Upper lobe of left lung (tissue), 6 donors: Measurements from ENCODE around the gene ZYG11B. TPM values are rescaled to one million over a fixed set of nuclear protein-coding genes. Genes with fewer than 3 reads are reported as not detected.

ENCODE experiments used
- ATAC-seq, 2 donors: fragments of 200-7000 bp; cut with Tn5 transposase; one replicate each; pipeline ENCODE4 v1.9.1; 2022; ENCODE audit warnings: mild to moderate bottlenecking in 2 of 2, moderate library complexity in 2 of 2; ENCODE audit not compliant: low FRiP score in 2 of 2
- DNase-seq, 2 donors: peaks; one replicate each; pipeline ENCODE4 v3.0.0-alpha.2; 2019 to 2020
- H3K27ac ChIP-seq, 4 donors: fragments of 200-600 bp; sonication (generic); one replicate each; pipeline ENCODE4 v1.5.1; 2016 to 2019
- H3K27me3 ChIP-seq, 4 donors: fragments of 200-600 bp; sonication (generic); one replicate each; pipeline ENCODE4 v1.5.1; 2017 to 2019
- H3K36me3 ChIP-seq, 4 donors: fragments of 200-600 bp; sonication (generic); one replicate each; pipeline ENCODE4 v1.5.1; 2016 to 2019
- H3K4me1 ChIP-seq, 4 donors: fragments of 200-600 bp; sonication (generic); one replicate each; pipeline ENCODE4 v1.5.1; 2018 to 2019
- H3K4me3 ChIP-seq, 4 donors: fragments of 200-600 bp; sonication (generic); one replicate each; pipeline ENCODE4 v1.5.1; 2017 to 2019; ENCODE audit warnings: mild to moderate bottlenecking in 2 of 4, moderate library complexity in 1 of 4
- H3K9me3 ChIP-seq, 4 donors: fragments of 200-600 bp; sonication (generic); one replicate each; pipeline ENCODE4 v1.5.1; 2018 to 2019
- EP300 ChIP-seq, 4 donors: sonication (generic); formaldehyde crosslinking; IDR thresholded peaks; one replicate each; pipeline ENCODE4 v1.5.1; 2017; ENCODE audit warnings: antibody characterized with exemption in 4 of 4, control low read depth in 2 of 4
- POLR2A ChIP-seq, 4 donors: fragments of 450-650 bp; IDR thresholded peaks; one replicate each; pipeline ENCODE4 v1.5.1; 2016 to 2017; ENCODE audit warnings: antibody characterized with exemption in 4 of 4, mild to moderate bottlenecking in 2 of 4
- POLR2AphosphoS5 ChIP-seq, 2 donors: sonication (generic); formaldehyde crosslinking; IDR thresholded peaks; one replicate each; pipeline ENCODE4 v1.5.1; 2017; ENCODE audit warnings: antibody characterized with exemption in 2 of 2
- WGBS, 2 donors: methylation state at CpG; one replicate each; pipeline ENCODE4 v1.1.5; 2017 to 2018; 5-methylcytosine and 5-hydroxymethylcytosine counted together
- total RNA-seq, 6 donors: library from RNA; depleted of rRNA in 4 of 6; stranded (reverse); fragments of >200 nt in 4 of 6; gene quantifications; one replicate each; pipeline versions ENCODE4 v1.1.0 to v1.2.1, GENCODE V29; 2016 to 2021
- TF ChIP-seq, protein P1 (sequence below), 6 experiments: fragments of 450-650 bp in 4 of 6; fragments of 200-600 bp in 2 of 6; sonication (generic) in 2 of 6; IDR thresholded peaks; one replicate each; pipeline ENCODE4 v1.5.1; 2016 to 2019; ENCODE audit warnings: antibody characterized with exemption in 6 of 6
- donor health status: DM: no; HTN: no; CAD: no; lungs with moderate emphysema.
- donor health status: DM: no; HTN: yes; CAD: no; lungs with severe emphysema.

The ZYG11B gene
- total RNA-seq, 6 donors from 2014 or later: 23.0 to 37.2 (median 25.7) TPM

GRCh38 chr1:52723260-52723659, 3.0 kb upstream of the ZYG11B start:
- DNase-seq (no peak), ATAC-seq (no peak)
- Histone ChIP-seq H3K36me3 (no peaks in the 10 kb centered on the region), H3K27ac (no peak overlapping the region), H3K27me3 (no peaks in the 10 kb centered on the region), H3K4me1 (peaks cover 10 to 13% (median 12%) of the 10 kb centered on the region in 4 donors), H3K4me3 (no peak overlapping the region), H3K9me3 (no peaks in the 10 kb centered on the region)
- TF ChIP-seq POLR2AphosphoS5 (IDR thresholded peaks at IDR 0.05) (no peak), POLR2A (IDR thresholded peaks at IDR 0.05) (no peak), EP300 (IDR thresholded peaks at IDR 0.05) (no peak)
- TF ChIP-seq, protein P1, sequence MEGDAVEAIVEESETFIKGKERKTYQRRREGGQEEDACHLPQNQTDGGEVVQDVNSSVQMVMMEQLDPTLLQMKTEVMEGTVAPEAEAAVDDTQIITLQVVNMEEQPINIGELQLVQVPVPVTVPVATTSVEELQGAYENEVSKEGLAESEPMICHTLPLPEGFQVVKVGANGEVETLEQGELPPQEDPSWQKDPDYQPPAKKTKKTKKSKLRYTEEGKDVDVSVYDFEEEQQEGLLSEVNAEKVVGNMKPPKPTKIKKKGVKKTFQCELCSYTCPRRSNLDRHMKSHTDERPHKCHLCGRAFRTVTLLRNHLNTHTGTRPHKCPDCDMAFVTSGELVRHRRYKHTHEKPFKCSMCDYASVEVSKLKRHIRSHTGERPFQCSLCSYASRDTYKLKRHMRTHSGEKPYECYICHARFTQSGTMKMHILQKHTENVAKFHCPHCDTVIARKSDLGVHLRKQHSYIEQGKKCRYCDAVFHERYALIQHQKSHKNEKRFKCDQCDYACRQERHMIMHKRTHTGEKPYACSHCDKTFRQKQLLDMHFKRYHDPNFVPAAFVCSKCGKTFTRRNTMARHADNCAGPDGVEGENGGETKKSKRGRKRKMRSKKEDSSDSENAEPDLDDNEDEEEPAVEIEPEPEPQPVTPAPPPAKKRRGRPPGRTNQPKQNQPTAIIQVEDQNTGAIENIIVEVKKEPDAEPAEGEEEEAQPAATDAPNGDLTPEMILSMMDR (IDR thresholded peaks at IDR 0.05): no peak
- 79 to 83% methylated on average over 4 of the region's 4 CpGs for WGBS, 2 donors

DNA sequence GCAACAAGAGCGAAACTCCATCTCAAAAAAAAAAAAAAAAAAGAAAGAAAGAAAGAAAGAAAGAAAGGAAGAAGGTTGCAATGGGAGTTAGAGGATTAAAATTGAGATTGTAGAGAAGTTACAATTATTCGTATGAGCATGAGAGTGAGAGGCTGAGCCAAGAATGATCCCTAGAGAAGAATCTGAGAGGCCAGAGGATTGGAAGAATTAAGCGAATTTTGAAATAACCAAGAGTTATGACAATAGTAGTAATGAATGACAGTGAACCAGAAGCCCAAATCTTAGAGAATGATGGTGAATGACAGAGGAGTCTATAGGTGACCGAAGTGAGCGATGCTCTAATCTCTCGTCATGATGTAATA, 369 bp upstream of the ZYG11B start:
- WGBS, 2 donors: 6 to 8% methylated on average over 5 to 6 of the region's 6 CpGs
- Histone ChIP-seq H3K4me3 (peak overlapping the region in 3 of 4 donors; percentile 68 to 94 (median 80)), H3K27me3 (no peaks in the 10 kb centered on the region), H3K36me3 (no peaks in the 10 kb centered on the region), H3K9me3 (no peaks in the 10 kb centered on the region), H3K4me1 (peaks cover 14 to 21% (median 15%) of the 10 kb centered on the region in 4 donors), H3K27ac (peak overlapping the region; percentile 77 to 96 (median 82))
- DNase-seq (no peak), ATAC-seq (no peak)
- TF ChIP-seq EP300 (IDR thresholded peaks at IDR 0.05) (no peak), POLR2A (IDR thresholded peaks at IDR 0.05) (no peak), POLR2AphosphoS5 (IDR thresholded peaks at IDR 0.05) (no peak)
- TF ChIP-seq, protein P1 (IDR thresholded peaks at IDR 0.05): no peak

GRCh38 chr1:52727114-52727586, 897 bp downstream of the ZYG11B start:
- H3K27ac ChIP-seq: peak overlapping the region; percentile 77 to 96 (median 82)
- DNase-seq: peak in 1 of 2 donors; percentile 25

DNA sequence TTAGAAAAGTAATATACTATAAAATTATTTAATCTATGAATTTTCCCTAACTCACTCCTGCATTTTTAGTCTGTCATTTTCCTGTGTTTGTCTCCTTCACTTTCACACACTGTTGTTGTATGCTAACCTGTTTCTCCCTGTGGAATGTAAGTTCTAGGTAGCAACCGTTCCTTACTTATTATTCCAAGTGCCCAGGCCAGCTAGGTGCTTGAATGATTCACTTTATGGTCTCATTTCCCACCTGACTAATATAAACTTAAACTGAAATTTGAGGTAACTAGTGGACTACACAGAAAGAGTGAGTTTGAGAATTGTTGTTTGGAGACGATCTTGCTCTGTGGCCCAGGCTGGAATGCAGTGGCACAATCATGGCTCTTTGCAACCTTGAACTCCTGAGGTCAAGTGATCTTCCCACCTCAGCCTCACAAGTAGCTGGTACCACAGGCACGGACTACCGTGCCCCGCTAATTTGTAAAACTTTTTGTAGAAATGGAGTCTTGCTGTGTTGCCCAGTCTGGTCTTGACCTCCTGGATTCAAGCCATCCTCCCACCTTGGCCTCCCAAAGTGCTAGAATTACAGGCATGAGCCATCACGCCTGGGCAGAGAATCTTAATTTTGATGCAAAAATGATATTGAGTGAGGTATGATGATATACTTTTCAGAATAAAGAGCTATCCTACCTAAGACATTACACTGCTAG, 1.9 kb downstream of the ZYG11B start:
- Histone ChIP-seq H3K27ac (no peak overlapping the region), H3K4me1 (peaks cover 14 to 21% (median 15%) of the 10 kb centered on the region in 4 donors), H3K9me3 (no peaks in the 10 kb centered on the region), H3K27me3 (no peaks in the 10 kb centered on the region), H3K36me3 (peaks cover 0 to 8% (median 0%) of the 10 kb centered on the region in 4 donors), H3K4me3 (peak overlapping the region in 1 of 4 donors; percentile 68)
- TF ChIP-seq, protein P1 (IDR thresholded peaks at IDR 0.05): no peak
- TF ChIP-seq POLR2A (IDR thresholded peaks at IDR 0.05) (no peak), POLR2AphosphoS5 (IDR thresholded peaks at IDR 0.05) (no peak), EP300 (IDR thresholded peaks at IDR 0.05) (no peak)
- ATAC-seq (no peak), DNase-seq (no peak)
- 79 to 82% methylated on average over 6 of the region's 6 CpGs for WGBS, 2 donors

More at GRCh38 chr1:52727114-52727586, 897 bp downstream of the ZYG11B start:
- Histone ChIP-seq H3K27me3 (no peaks in the 10 kb centered on the region), H3K9me3 (no peaks in the 10 kb centered on the region), H3K36me3 (peaks cover 0 to 4% (median 0%) of the 10 kb centered on the region in 4 donors), H3K4me1 (peaks cover 14 to 21% (median 15%) of the 10 kb centered on the region in 4 donors), H3K4me3 (peak overlapping the region; percentile 60 to 94 (median 74))
- 1% methylated on average over 14 of the region's 14 CpGs for WGBS, 2 donors
- ATAC-seq: peak in 1 of 2 donors; percentile 23
- TF ChIP-seq, protein P1 (IDR thresholded peaks at IDR 0.05): no peak
- TF ChIP-seq POLR2AphosphoS5 (IDR thresholded peaks at IDR 0.05): no peak
- no peak for TF ChIP-seq EP300 (IDR thresholded peaks at IDR 0.05)
- TF ChIP-seq POLR2A (IDR thresholded peaks at IDR 0.05): no peak
